Measurements from ENCODE around the gene KLC1. TPM values are rescaled to one million over a fixed set of nuclear protein-coding genes. Genes with fewer than 3 reads are reported as not detected.

The KLC1 gene
- total and polyA plus RNA-seq, 2 of the 13 experiments (the other 11 are each of a cell fraction or from before 2014, with no cell fraction given), result 53.2 to 63.5 TPM

GRCh38 chr14:103705118-103705503, 76.1 kb downstream of the KLC1 start (continued):
- no peak for TF ChIP-seq TCF12 (IDR thresholded peaks at IDR 0.05)
- no peak for TF ChIP-seq TCF12 (CRISPR knock-in tag; IDR thresholded peaks at IDR 0.05)
- TF ChIP-seq PLRG1 (conservative IDR thresholded peaks at IDR 0.05), result no peak

GRCh38 chr14:103705504-103706284, 76.7 kb downstream of the KLC1 start:
- DNase-seq (ENCODE audit: low spot score) (no peak), ATAC-seq (no peak), FAIRE-seq (no peak)
- H3K4me2 ChIP-seq (ENCODE audit: low read depth, low read length), result no peak overlapping the region
- no peak overlapping the region for H2AFZ ChIP-seq (ENCODE audit: low read length)
- H3K79me2 ChIP-seq (ENCODE audit: insufficient read depth, low read length), result no peaks in the 10 kb centered on the region
- intact Hi-C loops (cut with micrococcal nuclease; ENCODE audit: unreplicated experiment), result no loop called here
- H3K27ac ChIP-seq (ENCODE audit: extremely low read length, insufficient read depth, low read length), result no peak overlapping the region
- H4K20me1 ChIP-seq (ENCODE audit: insufficient read depth, low read length), result no peaks in the 10 kb centered on the region
- 96% methylated on average over 20 of the region's 28 CpGs for WGBS (ENCODE audit: low lambda C conversion rate)
- TF ChIP-seq RARG (CRISPR knock-in tag; IDR thresholded peaks at IDR 0.05; ENCODE audit: low read depth) (no peak), AGO2 (optimal IDR thresholded peaks at IDR 0.05; ENCODE audit: low read depth, low read length) (peak; percentile 43)
- no peaks in the 10 kb centered on the region for H3K9me3 ChIP-seq (ENCODE audit: low read length)
- ChIA-PET CTCF (ENCODE audit: low intra/inter-chr PET ratio, low total read pairs) (no interaction called here), POLR2A (no interaction called here)
- peaks cover 7 to 41% of the 10 kb centered on the region in 2 experiments; a peak in 3 of 5 replicates for H3K36me3 ChIP-seq (replicated peaks in 1 of 2; ENCODE audit: control insufficient read depth in 1 of 2, insufficient read depth in 2 of 2, low read length in 2 of 2)
- peaks cover 1% of the 10 kb centered on the region; the same call in 1 of the 2 replicates for H3K4me1 ChIP-seq (ENCODE audit: insufficient read depth, low read length)
- H3K4me3 ChIP-seq (replicated peaks in 1 of 3; ENCODE audit: insufficient read depth in 1 of 3, low read depth in 2 of 3, low read length in 3 of 3), result no peak overlapping the region
- no peaks in the 10 kb centered on the region; a peak in 1 of 5 replicates for H3K27me3 ChIP-seq (ENCODE audit: control insufficient read depth in 1 of 2, insufficient read depth in 2 of 2, low read length in 2 of 2)
- no peak overlapping the region for H3K9ac ChIP-seq (ENCODE audit: insufficient read depth, low read depth, low read length)
- in situ Hi-C loops (cut with HindIII; ENCODE audit: extremely low pct_ligation_motif_present, low pct_unique_long_range_greater_than_20kb), result no loop called here
- BruUV-seq (replicated peaks), result no TSS peak

Measured in HepG2 (cell line).